WTC11 (cell line): ENCODE results near the gene KAZN. TPM values are rescaled to one million over a fixed set of nuclear protein-coding genes. Genes with fewer than 3 reads are reported as not detected.

Experiments used
- ATAC-seq: fragments of 200-7000 bp; cut with Tn5 transposase; 2 replicates; pipeline ENCODE4 v1.10.0; 2021; ENCODE audit warnings: mild to moderate bottlenecking, moderate library complexity
- CTCF ChIA-PET: fragments of 300-600 bp; sonication (Branson Sonifier 250); formaldehyde crosslinking; loops from one replicate; lab custom pipeline; 2021; ENCODE audit warnings: antibody characterized with exemption; lab: Charles Lee
- POLR2A ChIA-PET: fragments of 350-600 bp; sonication (Branson Sonifier 250); formaldehyde crosslinking; loops from one replicate; lab custom pipeline; 2021; ENCODE audit warnings: antibody characterized with exemption; lab: Charles Lee
- DNase-seq: peaks from one replicate; pipeline ENCODE4 v3.0.0; 2021; ENCODE audit warnings: low spot score
- H3K27ac Mint-ChIP-seq: 2 replicates; pipeline ENCODE4 v1.8.0; 2021; ENCODE audit warnings: mixed read lengths
- H3K27me3 Mint-ChIP-seq: 2 replicates; pipeline ENCODE4 v1.8.0; 2021; ENCODE audit warnings: low read depth, mild to moderate bottlenecking, moderate library complexity, mixed read lengths
- H3K36me3 Mint-ChIP-seq: 2 replicates; pipeline ENCODE4 v1.8.0; 2021; ENCODE audit warnings: mixed read lengths
- H3K4me1 Mint-ChIP-seq: 2 replicates; pipeline ENCODE4 v1.8.0; 2022; ENCODE audit warnings: mixed read lengths
- H3K4me3 Mint-ChIP-seq: 2 replicates; pipeline ENCODE4 v1.8.0; 2021; ENCODE audit warnings: mild to moderate bottlenecking, moderate library complexity, mixed read lengths
- H3K9me3 Mint-ChIP-seq: 2 replicates; pipeline ENCODE4 v1.8.0; 2021; ENCODE audit warnings: mixed read lengths
- ATF1 ChIP-seq: sonication (generic); formaldehyde crosslinking; IDR thresholded peaks from 2 replicates; pipeline ENCODE4 v1.8.1; 2023; ENCODE audit warnings: mild to moderate bottlenecking, moderate library complexity, missing genetic modification reagents
- EMX1 ChIP-seq: fragments of 250-450 bp; sonication (Bioruptor Pico); IDR thresholded peaks from 2 replicates; pipeline ENCODE4 v1.8.0; 2021; ENCODE audit warnings: mild to moderate bottlenecking
- ESRRA ChIP-seq: sonication (generic); formaldehyde crosslinking; IDR thresholded peaks from 2 replicates; pipeline ENCODE4 v1.8.1; 2022; ENCODE audit warnings: mild to moderate bottlenecking, missing genetic modification reagents, borderline replicate concordance
- GABPB1 ChIP-seq: sonication (generic); formaldehyde crosslinking; IDR thresholded peaks from 2 replicates; pipeline ENCODE4 v1.8.1; 2023; ENCODE audit warnings: mild to moderate bottlenecking, missing genetic modification reagents
- GTF2I ChIP-seq: fragments of 250-450 bp; sonication (Bioruptor Pico); conservative IDR thresholded peaks from 2 replicates; pipeline ENCODE4 v1.4.0; 2021; ENCODE audit warnings: mild to moderate bottlenecking
- JAZF1 ChIP-seq: fragments of 250-450 bp; sonication (Bioruptor Pico); IDR thresholded peaks from 2 replicates; pipeline ENCODE4 v1.9.0; 2021; ENCODE audit warnings: moderate library complexity, mild to moderate bottlenecking, inconsistent platforms
- MYBL2 ChIP-seq: sonication (generic); formaldehyde crosslinking; IDR thresholded peaks from 2 replicates; pipeline ENCODE4 v1.8.1; 2023; ENCODE audit warnings: mild to moderate bottlenecking, moderate library complexity, missing genetic modification reagents
- NFE2L1 ChIP-seq: sonication (generic); formaldehyde crosslinking; IDR thresholded peaks from 2 replicates; pipeline ENCODE4 v1.8.1; 2023; ENCODE audit warnings: missing genetic modification reagents
- NR1H2 ChIP-seq: sonication (generic); formaldehyde crosslinking; IDR thresholded peaks from 2 replicates; pipeline ENCODE4 v1.9.0; 2021; ENCODE audit warnings: mild to moderate bottlenecking, moderate library complexity, missing genetic modification reagents
- NR3C1 ChIP-seq: sonication (generic); formaldehyde crosslinking; conservative IDR thresholded peaks from 2 replicates; pipeline ENCODE4 v1.8.1; 2023; ENCODE audit warnings: low read depth, mild to moderate bottlenecking, missing genetic modification reagents
- SMAD4 ChIP-seq: sonication (generic); formaldehyde crosslinking; IDR thresholded peaks from 2 replicates; pipeline ENCODE4 v1.8.0; 2022; ENCODE audit warnings: mild to moderate bottlenecking, missing genetic modification reagents
- SP1 ChIP-seq: sonication (generic); formaldehyde crosslinking; conservative IDR thresholded peaks from 2 replicates; pipeline ENCODE4 v1.8.1; 2022; ENCODE audit warnings: missing genetic modification reagents
- TEAD1 ChIP-seq: sonication (generic); formaldehyde crosslinking; IDR thresholded peaks from 2 replicates; pipeline ENCODE4 v1.8.0; 2022; ENCODE audit warnings: mild to moderate bottlenecking, missing genetic modification reagents
- ZNF121 ChIP-seq: sonication (generic); formaldehyde crosslinking; IDR thresholded peaks from 2 replicates; pipeline ENCODE4 v1.8.0; 2023; ENCODE audit warnings: missing genetic modification reagents
- ZNF219 ChIP-seq: sonication (generic); formaldehyde crosslinking; IDR thresholded peaks from 2 replicates; pipeline ENCODE4 v1.8.0; 2023; ENCODE audit warnings: missing genetic modification reagents, mild to moderate bottlenecking, borderline replicate concordance
- ZNF416 ChIP-seq: fragments of 250-450 bp; sonication (Bioruptor Pico); IDR thresholded peaks from 2 replicates; pipeline ENCODE4 v1.9.0; 2021; ENCODE audit warnings: mild to moderate bottlenecking, inconsistent platforms
- ZNF423 ChIP-seq: fragments of 250-450 bp; sonication (Bioruptor Pico); IDR thresholded peaks from 2 replicates; pipeline ENCODE4 v2.1.2; 2022; ENCODE audit warnings: mild to moderate bottlenecking, moderate library complexity
- total RNA-seq: library from RNA; stranded (reverse); gene quantifications from 3 replicates; pipeline ENCODE4 v1.2.3, GENCODE V29; 2021
- TF ChIP-seq, protein P1 (sequence below): sonication (generic); formaldehyde crosslinking; IDR thresholded peaks from 2 replicates; pipeline ENCODE4 v1.8.0; 2022; ENCODE audit warnings: mild to moderate bottlenecking, missing genetic modification reagents
- TF ChIP-seq, protein P2 (sequence below): fragments of 200-600 bp; IDR thresholded peaks from 2 replicates; pipeline ENCODE4 v1.8.0; 2022; ENCODE audit warnings: antibody characterized with exemption
- TF ChIP-seq, protein P3 (sequence below): sonication (generic); formaldehyde crosslinking; IDR thresholded peaks from 2 replicates; pipeline ENCODE4 v1.8.1; 2022; ENCODE audit warnings: missing genetic modification reagents, borderline replicate concordance
- TF ChIP-seq, protein P4 (sequence below): sonication (generic); formaldehyde crosslinking; IDR thresholded peaks from 2 replicates; pipeline ENCODE4 v1.8.1; 2023; ENCODE audit warnings: mild to moderate bottlenecking, moderate library complexity, missing genetic modification reagents

KAZN gene
- total RNA-seq, 1 experiment from 2014 or later = 19.9 TPM

DNA sequence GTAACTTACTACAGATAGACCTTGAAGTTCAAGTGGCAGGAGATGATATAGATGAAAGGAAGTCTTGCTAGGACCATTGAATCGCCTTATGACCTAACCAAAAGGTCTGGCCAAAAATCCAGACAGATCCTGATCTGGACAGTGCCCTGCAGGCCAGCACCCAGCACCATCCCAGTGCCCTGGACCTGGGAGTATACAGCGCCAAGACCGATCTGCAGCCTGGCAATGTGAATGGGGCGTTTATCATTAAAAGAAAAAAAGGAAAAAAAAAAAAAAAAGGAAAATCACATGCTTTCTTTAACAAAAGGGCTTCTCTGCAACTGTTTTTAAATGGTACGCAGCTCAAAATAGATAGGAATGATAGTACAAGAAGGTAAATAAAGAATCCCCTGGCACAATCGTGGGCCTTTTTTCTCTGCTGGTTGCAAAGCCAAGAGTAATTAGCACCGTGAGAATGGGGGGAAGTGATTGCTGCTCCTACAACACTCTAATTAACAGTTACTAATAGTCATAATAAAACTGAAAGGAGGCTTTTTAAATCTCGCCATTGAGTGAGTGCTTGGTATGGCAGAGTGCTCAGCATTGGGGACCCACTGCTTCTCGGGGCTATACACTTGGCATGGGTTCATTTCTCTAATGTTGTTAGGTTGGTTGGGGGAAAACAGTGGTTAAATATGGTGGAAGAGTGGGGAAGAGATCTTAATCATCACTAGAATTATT lies 146.7 kb downstream of the KAZN start:
- DNase-seq (no peak), ATAC-seq (no peak)
- no peak for TF ChIP-seq NFE2L1 (CRISPR knock-in tag)
- TF ChIP-seq TEAD1 (CRISPR knock-in tag) = no peak
- TF ChIP-seq SMAD4 (CRISPR knock-in tag) = no peak
- TF ChIP-seq SP1 (CRISPR knock-in tag) = no peak
- TF ChIP-seq ZNF219 (CRISPR knock-in tag) = no peak
- TF ChIP-seq, protein P1, sequence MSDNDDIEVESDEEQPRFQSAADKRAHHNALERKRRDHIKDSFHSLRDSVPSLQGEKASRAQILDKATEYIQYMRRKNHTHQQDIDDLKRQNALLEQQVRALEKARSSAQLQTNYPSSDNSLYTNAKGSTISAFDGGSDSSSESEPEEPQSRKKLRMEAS = no peak
- no peak for TF ChIP-seq ATF1 (CRISPR knock-in tag)
- TF ChIP-seq NR3C1 = no peak
- no peak for TF ChIP-seq GABPB1 (CRISPR knock-in tag)
- TF ChIP-seq ZNF423 (CRISPR knock-in tag) = no peak
- TF ChIP-seq, protein P2, sequence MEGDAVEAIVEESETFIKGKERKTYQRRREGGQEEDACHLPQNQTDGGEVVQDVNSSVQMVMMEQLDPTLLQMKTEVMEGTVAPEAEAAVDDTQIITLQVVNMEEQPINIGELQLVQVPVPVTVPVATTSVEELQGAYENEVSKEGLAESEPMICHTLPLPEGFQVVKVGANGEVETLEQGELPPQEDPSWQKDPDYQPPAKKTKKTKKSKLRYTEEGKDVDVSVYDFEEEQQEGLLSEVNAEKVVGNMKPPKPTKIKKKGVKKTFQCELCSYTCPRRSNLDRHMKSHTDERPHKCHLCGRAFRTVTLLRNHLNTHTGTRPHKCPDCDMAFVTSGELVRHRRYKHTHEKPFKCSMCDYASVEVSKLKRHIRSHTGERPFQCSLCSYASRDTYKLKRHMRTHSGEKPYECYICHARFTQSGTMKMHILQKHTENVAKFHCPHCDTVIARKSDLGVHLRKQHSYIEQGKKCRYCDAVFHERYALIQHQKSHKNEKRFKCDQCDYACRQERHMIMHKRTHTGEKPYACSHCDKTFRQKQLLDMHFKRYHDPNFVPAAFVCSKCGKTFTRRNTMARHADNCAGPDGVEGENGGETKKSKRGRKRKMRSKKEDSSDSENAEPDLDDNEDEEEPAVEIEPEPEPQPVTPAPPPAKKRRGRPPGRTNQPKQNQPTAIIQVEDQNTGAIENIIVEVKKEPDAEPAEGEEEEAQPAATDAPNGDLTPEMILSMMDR = no peak
- Mint-ChIP-seq H3K27ac (no peak overlapping the region), H3K4me3 (no peak overlapping the region), H3K36me3 (no peaks in the 10 kb centered on the region), H3K9me3 (peaks cover 3% of the 10 kb centered on the region; the same call in 1 of the 2 replicates), H3K4me1 (peaks cover 46% of the 10 kb centered on the region), H3K27me3 (no peaks in the 10 kb centered on the region; the same call in 1 of the 2 replicates)
- POLR2A ChIA-PET = no interaction called here
- CTCF ChIA-PET = no interaction called here

DNA sequence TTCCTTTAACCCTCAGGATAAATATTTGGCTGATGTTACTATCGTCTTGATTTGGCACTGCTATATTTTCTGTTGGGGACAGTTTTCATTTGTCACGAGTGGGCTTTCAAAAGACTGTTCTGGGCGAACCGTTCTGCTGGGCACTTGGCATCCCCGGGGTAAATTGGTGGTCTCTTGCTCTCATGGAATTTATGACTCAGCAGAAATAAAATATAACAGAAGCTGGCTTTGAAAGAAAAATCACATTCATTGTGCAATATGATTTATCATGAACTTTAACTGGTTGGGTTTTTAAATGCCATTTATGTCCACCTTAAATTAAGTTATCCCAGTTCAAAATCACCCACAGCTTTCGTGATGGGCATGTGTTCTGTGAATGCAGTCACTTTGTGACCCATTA lies 147.3 kb downstream of the KAZN start:
- H3K9me3 Mint-ChIP-seq = peaks cover 3% of the 10 kb centered on the region; the same call in 1 of the 2 replicates

More for the DNA sequence above, 147.3 kb downstream of the KAZN start:
- Mint-ChIP-seq H3K4me1 (peaks cover 40% of the 10 kb centered on the region), H3K36me3 (no peaks in the 10 kb centered on the region), H3K4me3 (no peak overlapping the region), H3K27ac (no peak overlapping the region), H3K27me3 (no peaks in the 10 kb centered on the region; the same call in 1 of the 2 replicates)
- no peak for TF ChIP-seq NR1H2 (CRISPR knock-in tag)
- TF ChIP-seq, protein P3, sequence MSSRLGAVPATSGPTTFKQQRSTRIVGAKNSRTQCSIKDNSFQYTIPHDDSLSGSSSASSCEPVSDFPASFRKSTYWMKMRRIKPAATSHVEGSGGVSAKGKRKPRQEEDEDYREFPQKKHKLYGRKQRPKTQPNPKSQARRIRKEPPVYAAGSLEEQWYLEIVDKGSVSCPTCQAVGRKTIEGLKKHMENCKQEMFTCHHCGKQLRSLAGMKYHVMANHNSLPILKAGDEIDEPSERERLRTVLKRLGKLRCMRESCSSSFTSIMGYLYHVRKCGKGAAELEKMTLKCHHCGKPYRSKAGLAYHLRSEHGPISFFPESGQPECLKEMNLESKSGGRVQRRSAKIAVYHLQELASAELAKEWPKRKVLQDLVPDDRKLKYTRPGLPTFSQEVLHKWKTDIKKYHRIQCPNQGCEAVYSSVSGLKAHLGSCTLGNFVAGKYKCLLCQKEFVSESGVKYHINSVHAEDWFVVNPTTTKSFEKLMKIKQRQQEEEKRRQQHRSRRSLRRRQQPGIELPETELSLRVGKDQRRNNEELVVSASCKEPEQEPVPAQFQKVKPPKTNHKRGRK (CRISPR knock-in tag) = no peak
- no peak for TF ChIP-seq JAZF1 (CRISPR knock-in tag)
- TF ChIP-seq NR3C1 = no peak
- TF ChIP-seq TEAD1 (CRISPR knock-in tag) = no peak
- TF ChIP-seq EMX1 (CRISPR knock-in tag) = no peak
- no peak for TF ChIP-seq ZNF416 (CRISPR knock-in tag)
- TF ChIP-seq SMAD4 (CRISPR knock-in tag) = no peak
- no peak for TF ChIP-seq ZNF121 (CRISPR knock-in tag)
- no peak for TF ChIP-seq ESRRA
- no peak for TF ChIP-seq GTF2I (CRISPR knock-in tag)
- TF ChIP-seq, protein P4, sequence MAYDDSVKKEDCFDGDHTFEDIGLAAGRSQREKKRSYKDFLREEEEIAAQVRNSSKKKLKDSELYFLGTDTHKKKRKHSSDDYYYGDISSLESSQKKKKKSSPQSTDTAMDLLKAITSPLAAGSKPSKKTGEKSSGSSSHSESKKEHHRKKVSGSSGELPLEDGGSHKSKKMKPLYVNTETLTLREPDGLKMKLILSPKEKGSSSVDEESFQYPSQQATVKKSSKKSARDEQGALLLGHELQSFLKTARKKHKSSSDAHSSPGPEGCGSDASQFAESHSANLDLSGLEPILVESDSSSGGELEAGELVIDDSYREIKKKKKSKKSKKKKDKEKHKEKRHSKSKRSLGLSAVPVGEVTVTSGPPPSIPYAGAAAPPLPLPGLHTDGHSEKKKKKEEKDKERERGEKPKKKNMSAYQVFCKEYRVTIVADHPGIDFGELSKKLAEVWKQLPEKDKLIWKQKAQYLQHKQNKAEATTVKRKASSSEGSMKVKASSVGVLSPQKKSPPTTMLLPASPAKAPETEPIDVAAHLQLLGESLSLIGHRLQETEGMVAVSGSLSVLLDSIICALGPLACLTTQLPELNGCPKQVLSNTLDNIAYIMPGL (CRISPR knock-in tag) = no peak
- TF ChIP-seq MYBL2 = no peak
- CTCF ChIA-PET = interaction anchor here (1.0 to 1.2 kb wide), 2 partner anchors 13 to 34 kb away, joined by 3 read pairs; no protein-coding TSS in a partner anchor
- no peak for ATAC-seq
- POLR2A ChIA-PET = no interaction called here
- DNase-seq = no peak
